HepG2 (cell line): ENCODE measurements around the gene IGF1. TPM values are rescaled to one million over a fixed set of nuclear protein-coding genes. Genes with fewer than 3 reads are reported as not detected.

Experiments used
- ATAC-seq: fragments of 200-7000 bp; cut with Tn5 transposase; 3 replicates; pipeline ENCODE4 v1.9.1; 2020; ENCODE audit warnings: mild to moderate bottlenecking, moderate library complexity
- BruUV-seq: library from RNA; stranded (reverse); fragments of 400-500 nt; replicated peaks from 2 replicates; lab custom pipeline; 2021; lab: Mats Ljungman, UMichigan
- CTCF ChIA-PET: fragments of 300-600 bp; formaldehyde crosslinking; extraction: SDS; loops from one replicate; lab custom pipeline; 2021; ENCODE audit warnings: low total read pairs, inconsistent platforms, low intra/inter-chr PET ratio; lab: Yijun Ruan, JAX
- POLR2A ChIA-PET: fragments of 350-600 bp; sonication (Branson Sonifier 250); formaldehyde crosslinking; loops from one replicate; lab custom pipeline; 2020; ENCODE audit warnings: antibody characterized with exemption, inconsistent platforms; lab: Yijun Ruan, JAX
- DNase-seq: peaks from one replicate; pipeline ENCODE4 v3.0.0-alpha.2; 2015; ENCODE audit warnings: low spot score
- FAIRE-seq: peaks from 3 replicates; lab custom pipeline; 2011; peaks lifted over from hg19 to GRCh38; lab: Jason Lieb, UNC
- H2AFZ ChIP-seq: one replicate; pipeline ENCODE4 v1.6.1; 2011; ENCODE audit warnings: low read length, inconsistent platforms
- H3K27ac ChIP-seq: fragments of 300-600 bp; 3 replicates; pipeline ENCODE4 v1.8.0; 2011; ENCODE audit warnings: mixed run types, mild to moderate bottlenecking, mixed read lengths, low read length, inconsistent platforms; ENCODE audit not compliant: insufficient read depth; ENCODE audit errors: extremely low read length
- H3K27me3 ChIP-seq, 2 experiments: fragments of 200-600 bp in 1 of 2; 2 replicates in 1 of 2; 3 replicates in 1 of 2; pipeline versions ENCODE4 v1.6.0 to v1.8.0; 2011; ENCODE audit warnings: low read length in 2 of 2, mild to moderate bottlenecking in 2 of 2, moderate library complexity in 2 of 2, inconsistent platforms in 1 of 2; ENCODE audit not compliant: insufficient read depth in 2 of 2, control insufficient read depth in 1 of 2
- H3K36me3 ChIP-seq, 2 experiments: fragments of 200-600 bp in 1 of 2; replicated peaks in 1 of 2; 2 replicates in 1 of 2; 3 replicates in 1 of 2; pipeline versions ENCODE4 v1.5.1 to v1.8.0; 2011; ENCODE audit warnings: low read length in 2 of 2, inconsistent platforms in 1 of 2; ENCODE audit not compliant: insufficient read depth in 2 of 2, control insufficient read depth in 1 of 2
- H3K4me1 ChIP-seq: 2 replicates; pipeline ENCODE4 v1.5.1; 2012; ENCODE audit warnings: low read length, inconsistent platforms; ENCODE audit not compliant: insufficient read depth
- H3K4me2 ChIP-seq: 2 replicates; pipeline ENCODE4 v1.6.0; 2011; ENCODE audit warnings: low read depth, low read length, inconsistent platforms
- H3K4me3 ChIP-seq, 3 experiments: fragments of 200-600 bp in 1 of 3; sonication (generic), shearing (Covaris generic) in 1 of 3; replicated peaks in 1 of 3; 2 replicates each; pipeline ENCODE4 v1.5.1; 2011 to 2016; ENCODE audit warnings: low read length in 3 of 3, inconsistent platforms in 2 of 3, low read depth in 2 of 3, mild to moderate bottlenecking in 2 of 3, control low read depth in 1 of 3, mixed read lengths in 1 of 3; ENCODE audit not compliant: insufficient read depth in 1 of 3
- H3K79me2 ChIP-seq: one replicate; pipeline ENCODE4 v1.6.1; 2011; ENCODE audit warnings: low read length, inconsistent platforms; ENCODE audit not compliant: insufficient read depth
- H3K9ac ChIP-seq: 2 replicates; pipeline ENCODE4 v1.6.0; 2011; ENCODE audit warnings: mild to moderate bottlenecking, low read depth, low read length, inconsistent platforms; ENCODE audit not compliant: insufficient read depth
- H3K9me3 ChIP-seq: 2 replicates; pipeline ENCODE4 v1.5.1; 2012; ENCODE audit warnings: mild to moderate bottlenecking, low read length
- H4K20me1 ChIP-seq: 2 replicates; pipeline ENCODE4 v1.6.0; 2011; ENCODE audit warnings: inconsistent platforms, mild to moderate bottlenecking, low read length, moderate library complexity; ENCODE audit not compliant: insufficient read depth
- EED ChIP-seq: sonication (generic); formaldehyde crosslinking; IDR thresholded peaks from 2 replicates; pipeline ENCODE4 v1.5.0; 2020; ENCODE audit warnings: mild to moderate bottlenecking, missing genetic modification reagents
- HDAC2 ChIP-seq: sonication (generic); formaldehyde crosslinking; IDR thresholded peaks from 2 replicates; pipeline ENCODE4 v1.4.0; 2020; ENCODE audit warnings: missing genetic modification reagents
- MBNL3 ChIP-seq: fragments of 250-450 bp; sonication (Bioruptor Pico); conservative IDR thresholded peaks from 2 replicates; pipeline ENCODE4 v1.8.0; 2022; ENCODE audit warnings: mild to moderate bottlenecking, inconsistent platforms
- MIER2 ChIP-seq: IDR thresholded peaks from 2 replicates; pipeline ENCODE4 v1.6.1; 2016; ENCODE audit warnings: missing biosample characterization, missing genetic modification reagents
- MTF1 ChIP-seq: sonication (generic); formaldehyde crosslinking; IDR thresholded peaks from 2 replicates; pipeline ENCODE4 v1.5.0; 2020; ENCODE audit warnings: missing genetic modification reagents
- PCBP2 ChIP-seq: fragments of 200-400 bp; formaldehyde crosslinking; optimal IDR thresholded peaks from 2 replicates; pipeline ENCODE3; 2018; ENCODE audit warnings: low read length, low read depth; ENCODE audit not compliant: poor library complexity, severe bottlenecking
- PHF8 ChIP-seq: sonication (generic); formaldehyde crosslinking; IDR thresholded peaks from 2 replicates; pipeline ENCODE4 v1.5.0; 2020; ENCODE audit warnings: missing genetic modification reagents
- PITX1 ChIP-seq: sonication (generic); formaldehyde crosslinking; IDR thresholded peaks from 2 replicates; pipeline ENCODE4 v1.5.1; 2020; ENCODE audit warnings: mild to moderate bottlenecking, missing genetic modification reagents
- RBM22 ChIP-seq: fragments of 200-400 bp; formaldehyde crosslinking; optimal IDR thresholded peaks from 2 replicates; pipeline ENCODE3; 2017; ENCODE audit warnings: mild to moderate bottlenecking, low read length, moderate library complexity
- SIX1 ChIP-seq: sonication (generic); formaldehyde crosslinking; IDR thresholded peaks from 2 replicates; pipeline ENCODE4 v1.4.0; 2020; ENCODE audit warnings: missing genetic modification reagents, borderline replicate concordance
- TOPORS ChIP-seq: sonication (generic); formaldehyde crosslinking; IDR thresholded peaks from 2 replicates; pipeline ENCODE4 v1.8.0; 2023; ENCODE audit warnings: mild to moderate bottlenecking, missing genetic modification reagents
- ZC3H4 ChIP-seq: sonication (generic); formaldehyde crosslinking; IDR thresholded peaks from 2 replicates; pipeline ENCODE4 v1.4.0; 2020; ENCODE audit warnings: missing genetic modification reagents, borderline replicate concordance
- ZNF235 ChIP-seq: sonication (generic); formaldehyde crosslinking; IDR thresholded peaks from 2 replicates; pipeline ENCODE4 v1.8.1; 2023; ENCODE audit warnings: mild to moderate bottlenecking, missing genetic modification reagents, borderline replicate concordance
- ZNF367 ChIP-seq: sonication (generic); formaldehyde crosslinking; IDR thresholded peaks from 2 replicates; pipeline ENCODE4 v1.4.0; 2020; ENCODE audit warnings: missing genetic modification reagents, borderline replicate concordance
- ZNF556 ChIP-seq: sonication (generic); formaldehyde crosslinking; IDR thresholded peaks from 2 replicates; pipeline ENCODE4 v1.4.0; 2020; ENCODE audit warnings: mild to moderate bottlenecking, missing genetic modification reagents, borderline replicate concordance
- ZNF7 ChIP-seq: IDR thresholded peaks from 2 replicates; pipeline ENCODE4 v1.6.1; 2016; ENCODE audit warnings: missing biosample characterization, missing genetic modification reagents
- ZNF75D ChIP-seq: sonication (generic); formaldehyde crosslinking; IDR thresholded peaks from 2 replicates; pipeline ENCODE4 v1.8.1; 2023; ENCODE audit warnings: missing genetic modification reagents, mild to moderate bottlenecking, borderline replicate concordance
- ZNF792 ChIP-seq: IDR thresholded peaks from 2 replicates; pipeline ENCODE4 v1.6.1; 2016
- WGBS: methylation state at CpG from one replicate; pipeline ENCODE4 v1.1.6; 2017; ENCODE audit warnings: low lambda C conversion rate; 5-methylcytosine and 5-hydroxymethylcytosine counted together
- in situ Hi-C: cut with HindIII; loops from 2 replicates; pipeline ENCODE4 v1.10.0; 2017; ENCODE audit warnings: low pct_unique_long_range_greater_than_20kb; ENCODE audit not compliant: extremely low pct_ligation_motif_present
- intact Hi-C: fragments of 100-400 bp; cut with micrococcal nuclease; formaldehyde crosslinking; loops from one replicate; pipeline ENCODE4 v1.10.0; 2022; ENCODE audit not compliant: unreplicated experiment
- polyA plus RNA-seq, 8 experiments: library from polyadenylated mRNA; depleted of rRNA in 3 of 8; stranded (reverse) in 7 of 8; unstranded in 1 of 8; fragments of >200 nt; fragmentation: Illumina TruSeq in 4 of 8; extraction: Trizol in 4 of 8; gene quantifications; 2 replicates each; pipeline versions ENCODE4 v1.2.1 to v1.2.3, GENCODE V29; 2011 to 2016; ENCODE audit warnings: low read depth in 4 of 8, missing spikeins in 1 of 8, mixed read lengths in 1 of 8; ENCODE audit not compliant: insufficient read depth in 1 of 8
- total RNA-seq, 5 experiments: library from RNA; depleted of rRNA; stranded (reverse); fragments of >200 nt; fragmentation: Illumina TruSeq; extraction: Trizol; gene quantifications; 2 replicates each; pipeline ENCODE4 v1.2.3, GENCODE V29; 2016; ENCODE audit warnings: low read depth in 1 of 5
- TF ChIP-seq, protein P1 (sequence below): sonication (generic); formaldehyde crosslinking; conservative IDR thresholded peaks from 2 replicates; pipeline ENCODE4 v1.4.0; 2020; ENCODE audit warnings: missing genetic modification reagents
- TF ChIP-seq, protein P2 (sequence below): sonication (generic); formaldehyde crosslinking; IDR thresholded peaks from 2 replicates; pipeline ENCODE4 v1.4.0; 2020; ENCODE audit warnings: missing genetic modification reagents, borderline replicate concordance

The IGF1 gene
- total and polyA plus RNA-seq, 2 of the 13 experiments (the other 11 are each of a cell fraction or from before 2014, with no cell fraction given): not detected

DNA sequence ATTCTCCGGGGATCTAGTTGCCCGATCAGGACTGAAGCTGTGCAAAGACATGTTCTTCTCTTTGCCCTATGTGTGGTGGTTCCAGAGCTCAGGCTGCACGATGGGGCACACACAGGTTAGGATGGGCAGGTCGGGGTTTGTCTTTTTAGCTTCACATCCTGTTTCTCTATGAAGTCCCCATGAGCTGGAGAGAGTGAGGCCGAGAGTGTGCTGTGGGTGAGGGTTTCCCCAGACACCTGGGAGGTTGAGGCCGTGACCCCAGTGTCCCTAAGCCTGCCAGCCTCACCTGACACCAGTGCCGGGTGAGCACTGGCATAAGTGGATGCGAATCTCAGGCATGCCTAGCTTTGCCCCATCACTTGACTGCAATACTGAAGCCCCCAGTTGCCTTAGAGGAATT is 32.9 kb upstream of the IGF1 start:
- TF ChIP-seq ZNF367 (CRISPR knock-in tag) (no peak), PITX1 (CRISPR knock-in tag) (no peak), ZNF556 (CRISPR knock-in tag) (no peak), PHF8 (CRISPR knock-in tag) (no peak), HDAC2 (CRISPR knock-in tag) (no peak), MBNL3 (CRISPR knock-in tag) (no peak), ZNF7 (no peak), ZNF792 (CRISPR knock-in tag) (no peak), PCBP2 (no peak), EED (CRISPR knock-in tag) (no peak), ZC3H4 (CRISPR knock-in tag) (no peak), SIX1 (CRISPR knock-in tag) (no peak), ZNF75D (CRISPR knock-in tag) (no peak), MIER2 (CRISPR knock-in tag) (no peak), TOPORS (CRISPR knock-in tag) (no peak), ZNF235 (no peak), MTF1 (CRISPR knock-in tag) (no peak), RBM22 (no peak)
- TF ChIP-seq, protein P1, sequence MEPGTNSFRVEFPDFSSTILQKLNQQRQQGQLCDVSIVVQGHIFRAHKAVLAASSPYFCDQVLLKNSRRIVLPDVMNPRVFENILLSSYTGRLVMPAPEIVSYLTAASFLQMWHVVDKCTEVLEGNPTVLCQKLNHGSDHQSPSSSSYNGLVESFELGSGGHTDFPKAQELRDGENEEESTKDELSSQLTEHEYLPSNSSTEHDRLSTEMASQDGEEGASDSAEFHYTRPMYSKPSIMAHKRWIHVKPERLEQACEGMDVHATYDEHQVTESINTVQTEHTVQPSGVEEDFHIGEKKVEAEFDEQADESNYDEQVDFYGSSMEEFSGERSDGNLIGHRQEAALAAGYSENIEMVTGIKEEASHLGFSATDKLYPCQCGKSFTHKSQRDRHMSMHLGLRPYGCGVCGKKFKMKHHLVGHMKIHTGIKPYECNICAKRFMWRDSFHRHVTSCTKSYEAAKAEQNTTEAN: no peak
- TF ChIP-seq, protein P2, sequence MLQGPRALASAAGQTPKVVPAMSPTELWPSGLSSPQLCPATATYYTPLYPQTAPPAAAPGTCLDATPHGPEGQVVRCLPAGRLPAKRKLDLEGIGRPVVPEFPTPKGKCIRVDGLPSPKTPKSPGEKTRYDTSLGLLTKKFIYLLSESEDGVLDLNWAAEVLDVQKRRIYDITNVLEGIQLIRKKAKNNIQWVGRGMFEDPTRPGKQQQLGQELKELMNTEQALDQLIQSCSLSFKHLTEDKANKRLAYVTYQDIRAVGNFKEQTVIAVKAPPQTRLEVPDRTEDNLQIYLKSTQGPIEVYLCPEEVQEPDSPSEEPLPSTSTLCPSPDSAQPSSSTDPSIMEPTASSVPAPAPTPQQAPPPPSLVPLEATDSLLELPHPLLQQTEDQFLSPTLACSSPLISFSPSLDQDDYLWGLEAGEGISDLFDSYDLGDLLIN (CRISPR knock-in tag): no peak
- Histone ChIP-seq H2AFZ (no peak overlapping the region), H3K4me2 (no peak overlapping the region), H4K20me1 (no peaks in the 10 kb centered on the region), H3K27ac (no peak overlapping the region), H3K4me3 (no peak overlapping the region), H3K9ac (no peak overlapping the region), H3K79me2 (no peaks in the 10 kb centered on the region), H3K36me3 (no peaks in the 10 kb centered on the region), H3K9me3 (no peaks in the 10 kb centered on the region), H3K4me1 (peaks cover 7% of the 10 kb centered on the region; the same call in 1 of the 2 replicates), H3K27me3 (no peaks in the 10 kb centered on the region)
- FAIRE-seq (no peak), ATAC-seq (no peak), DNase-seq (no peak)
- intact Hi-C loops: no loop called here
- in situ Hi-C loops: no loop called here
- no TSS peak for BruUV-seq
- CTCF ChIA-PET: no interaction called here
- 31% methylated on average over 2 of the region's 8 CpGs for WGBS
- POLR2A ChIA-PET: no interaction called here
